ENCODE measurements around the gene SPRR1B.
"Not testable (repeated sequence)": the region's sequence is repeated elsewhere in the genome, so short reads cannot be mapped to it uniquely, and the experiment has no call there.

SPRR1B gene

DNA sequence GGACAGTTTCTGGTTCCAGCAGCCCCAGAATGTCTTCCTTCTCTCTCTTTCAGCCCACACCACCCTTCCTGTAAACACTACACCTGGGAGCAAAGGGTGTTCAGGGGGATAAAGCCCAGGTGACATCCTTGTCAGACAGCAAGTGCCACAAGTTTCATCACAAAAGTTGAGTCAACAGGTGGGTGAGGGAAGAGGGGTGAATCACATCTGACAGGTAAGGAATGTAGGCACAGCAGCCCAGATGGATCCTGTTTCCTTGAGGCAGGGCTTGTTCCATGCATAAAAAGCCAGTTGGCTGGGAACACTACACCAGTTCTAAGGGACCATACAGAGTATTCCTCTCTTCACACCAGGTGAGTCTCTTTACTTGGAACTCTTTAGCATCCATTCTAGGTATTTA lies at the start of gene SPRR1B:
SPRR1B (plus strand) TSS at position 309 of the 400 bp plus-strand sequence. CDS start 1,143 bp downstream, outside the sequence.
- DNase-seq (ENCODE audit: low read depth) = no peak

DNA sequence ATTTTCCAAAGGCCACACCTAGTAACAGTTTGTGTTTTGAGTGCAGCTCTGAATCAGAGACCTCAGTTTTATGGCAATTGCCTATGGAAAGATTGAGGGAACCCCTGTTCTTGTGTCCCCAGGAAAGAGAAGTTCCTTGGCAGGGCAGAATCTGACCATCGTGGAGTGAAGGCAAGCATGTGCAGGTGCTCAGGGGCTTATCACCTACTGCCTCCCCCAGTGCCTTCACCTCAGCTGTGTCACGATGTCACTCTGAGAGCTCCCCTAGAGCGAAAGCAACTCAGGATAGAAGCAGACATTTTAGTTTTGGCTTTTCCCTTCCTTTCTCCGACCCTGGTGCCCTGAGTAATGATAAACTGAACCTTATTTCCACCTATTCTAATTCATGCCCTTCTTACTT lies 48.9 kb upstream of the SPRR1B start:
- no peak for DNase-seq (ENCODE audit: low read depth)

DNA sequence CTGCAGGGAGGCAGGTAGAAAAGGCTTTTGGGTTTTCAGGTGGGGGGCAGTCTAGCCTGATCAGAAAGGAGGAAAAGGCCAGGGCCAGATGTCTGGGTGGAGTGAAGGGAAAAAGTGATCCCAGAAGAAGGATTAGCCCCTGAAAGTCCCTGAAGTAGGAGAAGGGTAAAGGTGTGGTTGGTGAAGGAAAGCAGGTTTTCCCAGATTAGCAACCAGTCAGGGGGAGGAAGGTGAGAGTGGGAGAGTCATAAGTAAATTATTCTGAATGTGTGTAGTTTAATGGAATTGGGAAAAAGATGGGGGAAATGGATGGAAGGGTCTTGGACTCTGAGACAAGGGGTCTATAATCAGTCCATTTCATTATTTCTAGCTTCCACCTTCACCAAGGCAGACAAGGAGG lies 47.8 kb upstream of the SPRR1B start:
- DNase-seq (ENCODE audit: low read depth) = no peak

GRCh38 chr1:152983743-152984142 lies 47.3 kb upstream of the SPRR1B start, which contains the start of gene SPRR1A:
SPRR1A (plus strand) TSS chr1:152984081; CDS start chr1:152985231, 1,150 bp downstream.
- no peak for DNase-seq (ENCODE audit: low read depth)

GRCh38 chr1:152986578-152986977 lies 44.4 kb upstream of the SPRR1B start:
- no peak for DNase-seq (ENCODE audit: low read depth)

GRCh38 chr1:152993186-152993585 lies 37.8 kb upstream of the SPRR1B start:
- DNase-seq (ENCODE audit: low read depth) = no peak

- no peak for DNase-seq (ENCODE audit: low read depth)
These were observed 35.2 kb upstream of the SPRR1B start for GRCh38 chr1:152995842-152996241.

DNA sequence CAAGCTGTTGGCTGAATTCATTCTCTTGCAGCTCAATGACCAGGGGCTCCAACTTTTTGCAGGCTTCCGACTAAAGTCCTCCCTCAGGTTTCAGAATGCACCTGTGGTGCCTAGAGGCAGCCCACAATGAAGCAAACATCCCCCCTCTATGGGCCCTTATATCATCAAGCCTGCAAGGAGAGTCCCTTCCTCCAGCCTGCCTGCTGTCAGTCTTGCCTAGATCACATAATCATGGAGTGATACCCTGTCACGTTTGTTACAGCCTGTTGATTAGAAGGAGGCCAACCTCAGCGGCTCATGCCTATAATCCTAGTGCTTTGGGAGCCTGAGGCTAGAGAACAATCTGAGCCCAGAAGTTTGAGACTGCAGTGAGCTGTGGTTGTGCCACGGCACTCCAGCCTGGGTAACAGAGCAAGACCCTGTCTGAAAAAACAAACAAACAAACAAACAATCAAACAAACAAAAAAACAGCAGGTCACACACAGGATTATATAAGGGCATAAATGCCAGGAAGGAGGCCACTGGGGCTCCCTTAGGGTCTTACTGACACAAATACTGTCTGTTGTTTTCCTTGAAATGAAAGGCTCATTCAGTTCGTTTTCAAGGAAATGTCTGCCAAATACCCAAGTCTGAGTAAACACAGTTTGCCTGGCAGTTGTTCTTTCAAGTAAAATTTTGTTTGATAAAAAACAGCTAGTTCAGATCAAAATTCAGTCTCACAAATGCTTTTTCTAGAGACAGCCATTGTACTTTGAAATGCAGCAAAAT lies 34.2 kb upstream of the SPRR1B start:
- DNase-seq (ENCODE audit: low read depth) = no peak

GRCh38 chr1:152997901-152998300 lies 33.1 kb upstream of the SPRR1B start:
- DNase-seq (ENCODE audit: low read depth) = no peak

DNA sequence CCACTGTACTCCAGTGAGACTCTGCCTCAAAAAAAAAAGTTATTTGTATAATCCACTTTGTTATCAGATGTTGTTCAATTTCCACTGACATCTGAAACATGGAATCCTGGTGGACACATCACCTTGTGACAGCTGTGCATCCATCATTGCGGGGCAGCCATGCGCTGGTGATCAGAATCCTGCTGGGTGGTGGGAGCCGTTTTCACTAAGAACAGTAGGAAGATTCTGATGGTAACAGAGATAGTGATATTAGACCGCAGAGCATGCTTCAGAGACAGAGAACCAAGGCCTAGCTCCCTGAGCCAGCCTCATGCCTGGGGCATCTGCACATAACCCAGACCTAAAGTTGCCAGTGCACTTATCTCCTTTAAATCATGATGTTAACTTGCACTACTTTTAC lies 32.5 kb upstream of the SPRR1B start:
- no peak for DNase-seq (ENCODE audit: low read depth)

GRCh38 chr1:152999818-153000217 lies 31.2 kb upstream of the SPRR1B start:
- no peak for DNase-seq (ENCODE audit: low read depth)

DNA sequence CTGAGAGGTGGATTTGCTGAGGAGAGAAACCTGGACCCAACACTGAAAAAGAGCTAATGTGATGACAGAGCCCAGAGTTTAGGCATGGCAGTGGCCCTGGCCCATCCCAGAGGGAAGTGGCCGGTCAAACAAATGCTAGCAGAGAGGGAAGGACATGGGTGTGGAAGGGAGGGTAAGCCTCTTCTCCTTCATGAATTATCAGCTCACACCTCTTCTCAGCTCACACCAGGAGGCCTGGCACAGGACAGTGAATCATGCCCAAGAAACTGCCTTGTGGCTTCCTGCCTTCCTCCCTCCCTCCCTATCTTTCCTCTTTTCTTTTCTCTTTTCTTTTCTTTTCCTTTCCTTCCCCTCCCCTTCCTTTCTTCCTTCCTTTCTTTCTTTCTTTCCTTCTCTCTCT lies 30.7 kb upstream of the SPRR1B start:
- DNase-seq (ENCODE audit: low read depth) = no peak

DNA sequence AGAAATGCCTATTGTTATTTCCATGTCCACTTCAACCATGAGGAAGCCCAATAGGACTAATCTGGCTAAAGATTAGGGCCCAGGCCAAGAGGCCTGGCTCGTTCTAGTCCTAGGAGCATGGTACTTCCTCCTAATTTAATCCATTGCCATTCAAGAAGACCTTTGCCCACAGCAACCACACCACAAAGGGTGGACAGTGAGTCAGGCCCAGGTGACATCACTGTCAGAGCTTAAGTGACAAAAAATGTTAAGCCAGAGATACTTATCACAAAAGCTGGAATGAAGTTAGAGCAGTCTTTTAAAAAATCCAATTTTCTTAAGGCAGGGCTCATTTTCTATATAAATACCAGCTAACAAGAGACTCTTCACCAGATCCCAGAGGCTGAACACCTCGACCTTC lies 29.6 kb upstream of the SPRR1B start, which contains the start of gene SPRR3:
SPRR3 (plus strand) TSS at position 368 of the 400 bp plus-strand sequence. CDS start 1,272 bp downstream, outside the sequence.
- no peak for DNase-seq (ENCODE audit: low read depth)

GRCh38 chr1:153011235-153011758 lies 19.7 kb upstream of the SPRR1B start:
- DNase-seq (ENCODE audit: low read depth) = not testable (repeated sequence)

- not testable (repeated sequence) for DNase-seq (ENCODE audit: low read depth)
These were observed 9.2 kb upstream of the SPRR1B start for GRCh38 chr1:153021829-153022228.

GRCh38 chr1:153022340-153022739 lies 8.7 kb upstream of the SPRR1B start:
- not testable (repeated sequence) for DNase-seq (ENCODE audit: low read depth)

GRCh38 chr1:153023109-153023508 lies 7.9 kb upstream of the SPRR1B start:
- DNase-seq (ENCODE audit: low read depth) = no peak

- DNase-seq (ENCODE audit: low read depth) = no peak
These were observed 6.6 kb upstream of the SPRR1B start for GRCh38 chr1:153024413-153024812.

DNA sequence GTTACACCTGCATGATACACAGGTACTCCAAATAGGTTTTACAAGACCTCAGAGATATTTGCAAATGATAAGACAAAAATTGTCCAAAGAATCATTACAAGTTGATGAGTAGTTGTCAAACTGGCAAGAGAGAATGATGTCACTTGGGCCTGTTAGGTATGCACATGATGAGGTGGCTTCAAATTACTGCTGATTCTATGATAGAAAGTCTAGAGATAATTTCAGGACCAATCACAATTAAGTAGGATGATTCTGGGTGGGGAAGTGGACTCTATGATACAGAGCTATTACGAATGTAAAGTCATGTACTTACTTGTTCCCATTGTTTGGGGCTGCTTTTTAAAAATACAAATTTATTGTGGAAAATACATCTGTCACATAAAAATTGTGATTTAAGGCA lies 5.2 kb upstream of the SPRR1B start:
- no peak for DNase-seq (ENCODE audit: low read depth)

DNA sequence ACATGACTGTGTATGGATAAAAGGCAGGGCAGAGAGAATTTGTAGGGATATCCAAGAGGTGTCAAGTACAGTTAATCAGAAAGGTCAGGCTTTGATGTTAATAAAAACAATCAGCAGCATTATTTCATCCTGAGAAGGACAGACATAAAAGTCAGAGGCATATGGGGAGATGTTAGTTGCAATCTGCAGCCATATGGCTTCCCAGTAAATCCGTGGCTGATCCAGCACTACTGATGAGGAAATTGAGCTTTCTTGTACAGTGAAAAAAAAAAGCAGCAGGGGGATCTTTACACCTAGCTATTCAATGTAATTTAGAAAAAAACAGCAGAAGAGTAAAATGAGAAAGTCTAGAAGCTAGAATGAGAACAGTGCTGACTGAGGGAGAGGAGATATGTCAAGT lies 2.2 kb upstream of the SPRR1B start:
- DNase-seq (ENCODE audit: low read depth) = no peak

- no peak for DNase-seq (ENCODE audit: low read depth)
These were observed 1.1 kb downstream of the SPRR1B start for GRCh38 chr1:153032073-153032472.

- no peak for DNase-seq (ENCODE audit: low read depth)
These were observed 1.8 kb downstream of the SPRR1B start for GRCh38 chr1:153032677-153033308.

- no peak for DNase-seq (ENCODE audit: low read depth)
These were observed 4.2 kb downstream of the SPRR1B start for GRCh38 chr1:153035211-153035610.
